Ecto neural progenitor cell (in vitro differentiated cells): Measurements from ENCODE around the gene BRSK2.

ENCODE experiments used
- DNase-seq: peaks from one replicate; pipeline ENCODE4 v3.0.0-alpha.2; 2018; ENCODE audit warnings: low spot score

BRSK2 gene

DNA sequence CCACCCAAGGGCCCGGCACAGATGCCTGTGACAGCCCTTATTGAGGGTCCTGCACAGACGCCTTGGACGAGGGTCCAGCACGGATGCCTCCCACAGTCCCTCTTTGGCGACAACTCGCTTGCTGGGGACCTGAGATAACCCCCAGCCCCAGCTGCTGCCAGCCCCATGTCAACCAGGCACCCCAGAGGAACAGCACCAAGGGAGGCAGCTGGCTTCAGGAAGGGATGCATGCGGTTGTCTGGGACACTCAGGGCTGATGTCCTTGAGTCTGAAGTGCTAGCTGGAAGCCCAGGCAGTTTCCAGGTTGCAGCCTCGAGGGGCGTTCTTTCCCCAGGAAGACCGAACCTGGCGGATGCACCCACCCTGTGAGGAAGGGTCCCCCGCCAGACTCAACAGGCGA is 63.0 kb downstream of the BRSK2 start:
- no peak for DNase-seq

DNA sequence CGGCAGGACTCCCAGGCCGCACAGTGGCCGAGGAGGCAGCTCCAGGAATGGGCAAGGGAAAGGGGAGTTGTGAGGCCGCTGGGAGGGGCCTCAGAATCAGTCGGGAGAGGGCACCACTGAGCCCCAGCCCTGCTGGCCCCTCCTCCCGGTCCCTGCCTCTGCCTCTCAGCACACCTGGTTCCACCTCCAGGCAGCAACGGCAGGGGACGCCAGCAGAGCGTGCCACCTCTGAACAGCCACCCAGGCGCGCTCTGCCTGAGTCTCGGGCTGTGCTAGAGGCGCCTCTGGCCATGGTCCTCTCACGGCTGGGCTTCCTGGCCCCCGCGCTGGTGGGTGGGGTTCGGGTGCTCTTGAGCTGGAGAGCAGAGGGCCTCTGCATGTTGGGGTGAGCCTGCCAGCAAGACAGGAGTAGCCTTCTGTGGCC is 63.9 kb downstream of the BRSK2 start:
- DNase-seq, result no peak

GRCh38 chr11:1454576-1454975 is 64.8 kb downstream of the BRSK2 start:
- DNase-seq, result no peak

DNA sequence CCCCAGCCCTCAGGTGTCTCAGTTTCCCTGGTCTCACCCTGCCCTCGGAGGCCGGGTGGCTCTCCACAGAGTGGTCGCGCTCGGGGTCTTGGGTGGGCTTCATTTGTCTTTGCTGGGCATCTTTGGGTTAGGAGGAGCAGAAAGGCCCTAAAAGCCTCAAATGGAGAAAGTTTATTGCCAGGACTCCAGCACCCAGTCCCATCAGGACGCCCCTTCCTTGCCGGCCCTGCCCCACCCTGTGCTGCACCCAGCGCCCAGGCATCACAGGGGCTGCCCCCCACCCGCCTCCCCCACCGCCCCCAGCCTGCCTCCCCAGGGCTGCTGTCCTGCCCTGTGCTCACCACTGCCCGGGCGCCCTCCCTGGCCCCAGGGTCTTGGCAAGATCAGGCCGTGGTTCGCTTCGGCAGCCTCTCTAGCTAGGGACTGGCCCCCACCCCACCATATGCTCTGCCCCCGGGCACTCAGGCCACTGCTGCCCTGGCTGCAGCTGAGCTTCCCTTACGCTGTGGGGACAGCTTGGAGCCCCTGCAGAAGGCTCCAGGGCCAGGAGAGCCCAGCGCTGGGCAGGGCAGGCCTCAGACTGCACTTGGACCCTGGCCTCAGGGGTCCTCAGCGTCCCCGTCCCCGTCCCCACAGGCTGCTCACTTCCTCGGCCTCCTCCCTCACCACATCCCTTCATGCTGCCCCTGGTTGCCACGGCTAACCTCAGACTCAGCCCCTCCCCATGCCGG is 65.5 kb downstream of the BRSK2 start:
- DNase-seq, result no peak

DNA sequence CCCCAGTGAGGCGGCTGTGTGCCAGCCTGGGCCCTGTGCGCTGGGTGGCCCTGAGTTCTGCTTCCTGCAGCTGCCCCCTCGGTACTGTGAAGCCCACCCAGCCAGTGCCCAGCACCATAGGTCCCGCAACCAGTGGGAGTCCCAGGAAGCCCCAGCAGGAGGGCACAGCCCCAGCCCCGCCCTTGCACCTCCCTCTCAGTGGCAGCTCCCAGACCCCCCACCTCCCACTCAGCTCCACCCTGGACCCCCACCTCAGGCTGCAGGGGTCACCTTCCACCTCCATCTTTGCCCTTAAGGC is 66.0 kb downstream of the BRSK2 start:
- no peak for DNase-seq

GRCh38 chr11:1456176-1456575 is 66.4 kb downstream of the BRSK2 start:
- no peak for DNase-seq

DNA sequence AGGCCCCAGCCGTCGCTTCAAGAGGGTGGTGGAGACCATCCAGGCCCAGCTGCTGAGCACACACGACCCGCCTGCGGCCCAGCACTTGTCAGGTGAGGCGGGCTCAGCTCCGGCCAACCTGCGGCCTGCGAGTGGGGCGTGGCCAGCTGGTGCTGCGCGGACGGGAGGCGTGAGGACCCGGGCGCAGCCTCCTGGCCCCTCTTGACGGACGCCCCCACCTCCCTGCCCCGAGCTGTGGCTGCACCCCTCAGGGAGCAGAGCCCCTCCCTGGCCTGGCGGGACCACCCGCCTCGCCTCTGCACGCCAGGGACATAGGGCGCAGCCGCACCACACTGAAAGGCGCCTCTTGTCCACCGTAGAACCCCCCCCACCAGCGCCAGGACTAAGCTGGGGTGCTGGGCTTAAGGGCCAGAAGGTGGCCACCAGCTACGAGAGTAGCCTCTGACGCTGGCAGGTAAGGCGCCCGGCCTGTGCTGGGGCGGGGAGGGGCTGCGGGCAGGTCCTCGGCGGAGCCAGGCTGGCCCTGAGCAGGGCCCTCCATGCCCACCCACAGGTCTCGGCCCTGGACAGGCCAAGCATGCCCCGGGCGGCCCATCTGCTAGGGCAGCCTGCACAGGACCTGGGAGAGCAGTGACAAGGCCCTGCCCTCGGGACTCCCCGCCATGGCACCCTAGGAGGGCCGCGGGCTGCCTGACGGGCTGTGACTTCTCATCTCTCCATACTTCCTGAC is 67.0 kb downstream of the BRSK2 start:
- DNase-seq, result no peak

DNA sequence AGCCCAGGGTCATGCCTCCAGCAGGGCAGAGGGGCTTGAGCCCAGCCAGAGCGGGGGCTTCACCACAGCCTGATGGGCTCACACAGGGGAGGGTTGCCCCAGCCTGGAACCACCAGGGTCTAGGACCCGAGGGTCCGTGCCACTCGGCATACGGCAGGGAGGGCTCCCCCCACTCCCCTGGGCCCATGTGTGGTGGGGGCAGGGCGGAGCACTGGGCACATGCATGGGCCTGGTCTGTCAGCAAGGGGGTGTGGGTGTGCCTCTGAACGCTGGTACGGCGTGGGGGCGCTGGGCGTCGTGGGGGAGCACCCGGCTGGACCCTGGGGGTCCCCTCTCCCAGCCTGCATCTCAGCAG is 67.6 kb downstream of the BRSK2 start:
- no peak for DNase-seq

GRCh38 chr11:1457856-1458255 is 68.1 kb downstream of the BRSK2 start:
- no peak for DNase-seq

GRCh38 chr11:1458340-1459218 is 68.8 kb downstream of the BRSK2 start:
- peak; percentile 80 for DNase-seq

DNA sequence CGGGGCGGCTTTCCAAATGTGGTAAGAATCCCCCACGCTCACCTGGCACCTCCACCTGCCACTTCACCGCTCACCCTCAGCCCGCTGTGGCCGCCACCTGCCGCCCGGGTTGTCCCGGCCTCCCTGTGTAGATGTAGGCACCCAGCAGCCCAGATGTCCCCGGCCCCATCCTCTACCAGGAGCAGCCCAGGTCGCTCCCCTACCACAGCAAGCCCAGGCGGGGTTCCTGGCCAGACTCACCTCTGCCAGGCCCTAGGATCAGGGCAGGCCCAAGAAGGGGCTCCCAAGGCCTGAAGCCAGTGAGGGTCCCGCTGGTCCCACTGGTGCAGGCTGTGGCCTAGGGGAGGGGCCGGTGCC is 69.5 kb downstream of the BRSK2 start:
- DNase-seq, result no peak

DNA sequence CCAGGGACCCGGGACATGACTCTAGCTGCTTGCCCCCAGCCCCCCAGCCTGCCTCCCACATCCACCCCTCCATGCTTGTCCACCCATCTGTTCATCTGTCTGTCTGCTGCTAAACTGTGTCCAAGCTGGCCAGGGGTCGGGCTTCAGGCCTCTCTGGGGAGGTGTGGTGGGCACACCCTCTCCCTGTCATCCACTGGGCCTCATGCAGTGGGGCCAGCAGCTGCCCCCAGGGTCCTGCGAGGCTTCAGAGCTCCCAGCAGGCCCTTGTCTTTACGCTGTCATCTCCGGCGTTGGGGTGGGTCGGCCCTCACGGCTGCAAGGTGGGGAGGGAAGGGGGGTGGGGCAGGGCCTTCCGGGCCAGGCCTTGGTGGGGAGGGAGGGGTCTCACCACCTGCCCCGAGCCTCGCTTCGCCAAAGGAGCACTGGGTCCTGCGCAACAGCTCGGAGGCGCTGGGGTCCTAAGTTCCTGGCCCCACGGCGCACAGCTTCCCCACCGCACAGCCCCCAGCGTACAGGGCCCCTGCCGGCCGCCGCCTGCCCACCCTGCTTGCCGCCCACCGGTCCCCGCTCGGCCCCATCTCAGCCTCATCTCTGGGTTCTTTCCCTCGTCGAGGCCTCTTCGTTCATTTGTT is 70.1 kb downstream of the BRSK2 start:
- no peak for DNase-seq

- DNase-seq, result no peak
Measured at GRCh38 chr11:1460396-1460985, 70.8 kb downstream of the BRSK2 start.

GRCh38 chr11:1460986-1461825 is 71.5 kb downstream of the BRSK2 start:
- no peak for DNase-seq

GRCh38 chr11:1461826-1462697 is 72.3 kb downstream of the BRSK2 start:
- no peak for DNase-seq

- DNase-seq, result no peak
Measured at GRCh38 chr11:1462698-1462975, 72.9 kb downstream of the BRSK2 start.

GRCh38 chr11:1463056-1463455 is 73.3 kb downstream of the BRSK2 start:
- DNase-seq, result no peak

DNA sequence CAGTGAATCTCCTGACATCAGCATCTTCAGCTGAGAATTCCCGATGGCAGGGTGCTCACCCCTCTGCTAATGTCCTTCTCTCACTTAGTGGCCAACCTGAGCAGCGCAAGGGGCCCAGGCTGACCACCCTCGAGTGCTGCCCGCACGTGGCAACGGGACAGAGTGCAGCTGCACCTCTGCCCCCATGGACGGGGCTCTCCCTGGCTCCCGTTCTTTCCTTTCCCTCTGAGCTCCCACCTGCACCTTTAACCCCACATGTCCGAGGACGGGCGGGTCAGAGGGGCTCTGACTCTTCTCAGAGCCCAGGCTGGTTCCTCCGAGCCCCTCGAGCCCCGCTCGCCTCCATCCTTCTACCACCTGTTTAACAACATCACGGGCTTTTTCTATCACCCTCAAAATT is 77.0 kb downstream of the BRSK2 start:
- no peak for DNase-seq

DNA sequence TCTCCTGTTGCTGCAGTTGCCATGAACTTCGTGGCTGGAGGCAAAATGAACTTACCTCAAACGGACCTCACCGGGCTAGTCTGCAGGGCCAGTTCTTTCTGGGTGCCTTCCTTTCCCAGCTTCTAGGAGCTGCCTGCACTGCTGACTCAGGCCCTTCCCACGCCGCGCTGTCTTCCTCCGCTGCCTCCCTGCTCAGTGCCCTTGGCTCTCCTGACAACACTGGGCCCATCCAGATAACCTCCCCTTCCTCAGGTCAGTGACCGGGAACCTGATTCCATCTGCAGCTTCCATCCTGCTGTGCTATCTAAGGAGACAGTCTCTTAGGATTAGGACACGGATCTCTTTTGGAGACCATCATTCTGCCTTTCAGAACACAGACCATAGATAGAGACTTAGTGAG is 77.5 kb downstream of the BRSK2 start:
- DNase-seq, result no peak

DNA sequence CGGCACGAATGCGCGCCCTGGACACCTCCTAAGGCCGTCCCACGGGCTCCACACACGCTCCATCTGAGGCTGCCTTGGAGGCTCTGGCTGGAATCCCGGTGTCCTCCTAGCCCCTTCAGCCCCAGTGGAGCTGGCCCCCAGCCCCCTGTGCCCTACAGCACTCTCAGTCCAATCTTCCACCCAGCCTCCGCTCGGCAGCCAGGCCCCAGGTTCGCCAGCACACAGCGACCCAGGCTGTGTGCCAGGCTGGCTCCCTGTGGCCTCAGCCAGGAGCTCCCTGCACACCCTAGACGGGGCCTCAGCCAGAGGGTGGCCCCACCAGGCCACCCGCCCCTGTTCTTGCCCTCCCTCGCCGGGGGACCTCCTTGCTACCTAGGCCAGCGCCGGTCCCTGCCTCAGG is 78.3 kb downstream of the BRSK2 start:
- DNase-seq, result no peak
